NCI-H187 treated with DMSO at 0.1 percent for 48 hours (cell line): Measurements from ENCODE around the gene TMTC1.

Source experiments
- DNase-seq: peaks from one replicate; lab custom pipeline; 2025; lab: John Stamatoyannopoulos, UW

TMTC1 gene

GRCh38 chr12:29711381-29711780 is 72.4 kb downstream of the TMTC1 start:
- DNase-seq, result no peak

- peak; percentile 14 for DNase-seq
Observed at GRCh38 chr12:29710104-29710503, 73.6 kb downstream of the TMTC1 start.

GRCh38 chr12:29709496-29710040 is 74.2 kb downstream of the TMTC1 start:
- no peak for DNase-seq

GRCh38 chr12:29709054-29709453 is 74.7 kb downstream of the TMTC1 start:
- DNase-seq, result no peak

- no peak for DNase-seq
Observed at GRCh38 chr12:29707846-29708245, 75.9 kb downstream of the TMTC1 start.

GRCh38 chr12:29706311-29706710 is 77.4 kb downstream of the TMTC1 start:
- no peak for DNase-seq

- DNase-seq, result no peak
Observed at GRCh38 chr12:29703528-29703927, 80.2 kb downstream of the TMTC1 start.

- DNase-seq, result no peak
Observed at GRCh38 chr12:29702972-29703371, 80.8 kb downstream of the TMTC1 start.

- DNase-seq, result no peak
Observed at GRCh38 chr12:29702222-29702621, 81.5 kb downstream of the TMTC1 start.

- no peak for DNase-seq
Observed at GRCh38 chr12:29700761-29701481, 82.8 kb downstream of the TMTC1 start.

GRCh38 chr12:29698756-29699155 is 85.0 kb downstream of the TMTC1 start:
- no peak for DNase-seq

- no peak for DNase-seq
Observed at GRCh38 chr12:29695800-29696199, 87.9 kb downstream of the TMTC1 start.

- DNase-seq, result no peak
Observed at GRCh38 chr12:29695026-29695425, 88.7 kb downstream of the TMTC1 start.

- DNase-seq, result no peak
Observed at GRCh38 chr12:29694002-29694401, 89.7 kb downstream of the TMTC1 start.

GRCh38 chr12:29692237-29692636 is 91.5 kb downstream of the TMTC1 start:
- no peak for DNase-seq

- no peak for DNase-seq
Observed at GRCh38 chr12:29691161-29691854, 92.4 kb downstream of the TMTC1 start.

- DNase-seq, result no peak
Observed at GRCh38 chr12:29690728-29691127, 93.0 kb downstream of the TMTC1 start.

GRCh38 chr12:29688914-29689313 is 94.8 kb downstream of the TMTC1 start:
- no peak for DNase-seq

GRCh38 chr12:29682088-29682487 is 101.7 kb downstream of the TMTC1 start:
- DNase-seq, result no peak

- no peak for DNase-seq
Observed at GRCh38 chr12:29681370-29681769, 102.4 kb downstream of the TMTC1 start.

GRCh38 chr12:29676676-29677075 is 107.1 kb downstream of the TMTC1 start:
- DNase-seq, result no peak

GRCh38 chr12:29674463-29674862 is 109.3 kb downstream of the TMTC1 start:
- no peak for DNase-seq

GRCh38 chr12:29673346-29673745 is 110.4 kb downstream of the TMTC1 start:
- no peak for DNase-seq
